ENCODE results near the gene YWHAH. TPM values are rescaled to one million over a fixed set of nuclear protein-coding genes. Genes with fewer than 3 reads are reported as not detected.
A peak's percentile ranks its signal among the peaks of the same experiment; 100 is the strongest.

The YWHAH gene
- total RNA-seq, 2 donors from 2014 or later, result 162 to 193 TPM

DNA sequence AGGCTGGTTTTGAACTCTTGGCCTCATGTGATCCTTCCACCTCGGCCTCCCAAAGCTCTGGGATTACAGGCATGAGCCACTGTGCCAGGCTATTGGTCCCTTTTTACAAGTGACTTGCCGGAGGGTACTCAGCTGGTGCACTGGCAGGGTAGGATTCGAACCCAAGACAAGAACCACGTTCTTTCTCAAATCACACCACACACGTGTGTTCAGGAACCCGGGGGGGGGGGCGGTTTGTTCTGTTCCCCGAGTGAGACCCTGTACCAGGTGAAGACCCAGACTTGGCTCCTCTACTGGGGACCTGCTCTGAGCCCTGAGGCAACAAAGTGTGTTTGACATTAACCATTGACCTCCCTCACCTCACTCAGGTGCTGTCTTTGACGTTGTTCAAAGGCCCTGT lies 3.8 kb upstream of the YWHAH start:
- H3K27me3 Mint-ChIP-seq (ENCODE audit: insufficient read depth), result peaks cover 2% of the 10 kb centered on the region
- no peak overlapping the region for H3K4me3 Mint-ChIP-seq
- no peaks in the 10 kb centered on the region for H3K9me3 ChIP-seq (ENCODE audit: control insufficient read depth, low read length)
- H3K9ac ChIP-seq (ENCODE audit: extremely low read depth, low read length, poor library complexity, severe bottlenecking), result no peak overlapping the region
- no peaks in the 10 kb centered on the region for H3K36me3 Mint-ChIP-seq (ENCODE audit: low read depth)
- no peak for DNase-seq
- no peaks in the 10 kb centered on the region for H3K36me3 ChIP-seq (ENCODE audit: control insufficient read depth, insufficient read depth, low read length)
- peaks cover 3% of the 10 kb centered on the region for H3K4me1 Mint-ChIP-seq
- H3K27me3 ChIP-seq (ENCODE audit: control insufficient read depth, insufficient read depth, low read length, poor library complexity, severe bottlenecking), result no peaks in the 10 kb centered on the region
- H3K9me3 Mint-ChIP-seq, result no peaks in the 10 kb centered on the region
- H3K4me3 ChIP-seq (ENCODE audit: low read length), result no peak overlapping the region
- no peaks in the 10 kb centered on the region for H3K4me1 ChIP-seq (ENCODE audit: control insufficient read depth, insufficient read depth, low read length)
- no peak for TF ChIP-seq CTCF (conservative IDR thresholded peaks at IDR 0.05)
- H3K27ac ChIP-seq (ENCODE audit: low read depth, low read length), result no peak overlapping the region
- H3K27ac Mint-ChIP-seq, result no peak overlapping the region
- WGBS, 2 experiments (ENCODE audit: insufficient coverage in 1 of 2, insufficient read length in 1 of 2), result 89 to 95% methylated on average over 8 to 9 of the region's 9 CpGs

GRCh38 chr22:31942091-31942490 lies 2.2 kb upstream of the YWHAH start:
- Histone ChIP-seq H3K4me1 (ENCODE audit: control insufficient read depth, insufficient read depth, low read length) (no peaks in the 10 kb centered on the region), H3K9ac (ENCODE audit: extremely low read depth, low read length, poor library complexity, severe bottlenecking) (no peak overlapping the region), H3K4me3 (ENCODE audit: low read length) (no peak overlapping the region), H3K27me3 (ENCODE audit: control insufficient read depth, insufficient read depth, low read length, poor library complexity, severe bottlenecking) (no peaks in the 10 kb centered on the region), H3K36me3 (ENCODE audit: control insufficient read depth, insufficient read depth, low read length) (peaks cover 3% of the 10 kb centered on the region), H3K27ac (ENCODE audit: low read depth, low read length) (no peak overlapping the region), H3K9me3 (ENCODE audit: control insufficient read depth, low read length) (no peaks in the 10 kb centered on the region)
- no peaks in the 10 kb centered on the region for H3K9me3 Mint-ChIP-seq
- TF ChIP-seq CTCF (conservative IDR thresholded peaks at IDR 0.05), result no peak
- peaks cover 2% of the 10 kb centered on the region for H3K27me3 Mint-ChIP-seq (ENCODE audit: insufficient read depth)
- no peak overlapping the region for H3K27ac Mint-ChIP-seq
- H3K4me1 Mint-ChIP-seq, result no peaks in the 10 kb centered on the region
- H3K4me3 Mint-ChIP-seq, result no peak overlapping the region
- WGBS, 2 experiments (ENCODE audit: insufficient coverage in 1 of 2, insufficient read length in 1 of 2), result 91 to 94% methylated on average over 5 of the region's 5 CpGs
- H3K36me3 Mint-ChIP-seq (ENCODE audit: low read depth), result no peaks in the 10 kb centered on the region
- DNase-seq, result no peak

DNA sequence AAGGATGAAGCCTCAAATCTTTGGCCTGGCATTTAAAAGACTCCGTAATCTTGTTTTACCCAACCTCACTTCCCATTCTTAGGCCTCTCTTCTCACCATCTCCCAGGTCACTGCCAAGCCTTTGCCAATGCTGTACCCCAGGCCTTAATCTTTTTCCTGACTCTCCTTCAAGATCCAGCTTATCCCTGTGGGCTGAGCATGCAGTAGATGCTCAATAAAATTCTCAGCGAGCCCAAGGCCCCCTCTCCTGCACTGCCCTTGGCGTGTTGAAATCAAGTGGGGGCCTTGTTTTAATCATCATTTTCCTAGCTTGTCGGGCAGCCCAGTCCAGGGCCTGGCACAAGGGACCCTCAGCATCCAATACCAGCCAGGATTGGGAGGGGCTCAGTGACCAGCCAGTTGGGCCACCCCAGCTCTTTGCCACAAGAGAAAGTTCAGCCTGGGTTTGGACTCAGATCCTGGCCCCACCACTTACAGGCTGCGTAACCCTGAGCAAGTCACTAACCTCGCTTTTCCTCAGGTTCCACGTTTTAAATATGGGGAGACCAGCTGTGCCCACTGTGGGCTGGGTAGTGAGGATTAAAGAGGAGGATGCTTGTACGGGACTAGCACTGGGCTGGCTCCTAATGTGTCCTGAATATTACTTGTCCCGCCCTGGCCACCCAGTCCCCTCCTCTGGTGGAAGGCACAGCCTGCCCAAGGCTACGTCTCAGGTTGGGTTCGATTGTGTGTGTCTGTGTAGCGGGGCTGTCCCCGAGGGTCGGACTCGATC lies 943 bp upstream of the YWHAH start:
- Mint-ChIP-seq H3K4me3 (no peak overlapping the region), H3K27me3 (ENCODE audit: insufficient read depth) (peaks cover 2% of the 10 kb centered on the region), H3K36me3 (ENCODE audit: low read depth) (peaks cover 9% of the 10 kb centered on the region), H3K4me1 (no peaks in the 10 kb centered on the region), H3K27ac (peak overlapping the region; percentile 81), H3K9me3 (no peaks in the 10 kb centered on the region)
- no peaks in the 10 kb centered on the region for H3K9me3 ChIP-seq (ENCODE audit: control insufficient read depth, low read length)
- H3K36me3 ChIP-seq (ENCODE audit: control insufficient read depth, insufficient read depth, low read length), result peaks cover 16% of the 10 kb centered on the region
- H3K27me3 ChIP-seq (ENCODE audit: control insufficient read depth, insufficient read depth, low read length, poor library complexity, severe bottlenecking), result no peaks in the 10 kb centered on the region
- H3K4me1 ChIP-seq (ENCODE audit: control insufficient read depth, insufficient read depth, low read length), result no peaks in the 10 kb centered on the region
- no peak for TF ChIP-seq CTCF (conservative IDR thresholded peaks at IDR 0.05)
- DNase-seq, result no peak
- WGBS, 2 experiments (ENCODE audit: insufficient coverage in 1 of 2, insufficient read length in 1 of 2), result 51 to 85% methylated on average over 4 to 15 of the region's 15 CpGs
- H3K4me3 ChIP-seq (ENCODE audit: low read length), result peak overlapping the region; percentile 67
- peak overlapping the region; percentile 25 for H3K9ac ChIP-seq (ENCODE audit: extremely low read depth, low read length, poor library complexity, severe bottlenecking)
- peak overlapping the region; percentile 94 for H3K27ac ChIP-seq (ENCODE audit: low read depth, low read length)
